HG03575 (cell line): ENCODE results near the gene PAXIP1.

ENCODE experiments used
- ATAC-seq: cut with Tn5 transposase; IDR thresholded peaks from one replicate; pipeline ENCODE4 v1.9.1; 2021; ENCODE audit not compliant: unreplicated experiment, insufficient number of reproducible peaks, low FRiP score; ENCODE audit errors: extremely low read depth

PAXIP1 gene

GRCh38 chr7:154903083-154903731 lies 99.7 kb downstream of the PAXIP1 start:
- no peak for ATAC-seq

- ATAC-seq = no peak
Observed at GRCh38 chr7:154902600-154903082, 100.3 kb downstream of the PAXIP1 start.

DNA sequence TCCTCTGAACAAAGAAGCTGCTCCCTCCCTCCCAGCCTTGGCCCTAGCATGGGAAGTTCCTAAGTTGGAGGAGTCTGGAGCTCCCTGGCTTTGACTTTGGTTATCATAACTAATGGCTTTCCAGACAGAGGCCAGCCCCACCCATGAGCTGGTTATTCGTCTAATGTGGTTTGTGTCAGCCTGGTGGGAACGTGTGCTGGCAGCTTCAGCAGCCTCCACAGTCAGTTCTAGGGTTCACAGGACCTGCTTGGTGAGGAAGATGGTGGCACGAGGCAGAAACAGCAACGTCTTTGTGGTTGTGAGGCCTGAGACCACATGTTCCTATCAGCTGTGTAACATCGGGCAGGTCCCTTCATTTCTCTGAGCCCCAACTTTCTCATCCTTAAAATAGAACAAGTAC lies 103.1 kb downstream of the PAXIP1 start:
- ATAC-seq = no peak

DNA sequence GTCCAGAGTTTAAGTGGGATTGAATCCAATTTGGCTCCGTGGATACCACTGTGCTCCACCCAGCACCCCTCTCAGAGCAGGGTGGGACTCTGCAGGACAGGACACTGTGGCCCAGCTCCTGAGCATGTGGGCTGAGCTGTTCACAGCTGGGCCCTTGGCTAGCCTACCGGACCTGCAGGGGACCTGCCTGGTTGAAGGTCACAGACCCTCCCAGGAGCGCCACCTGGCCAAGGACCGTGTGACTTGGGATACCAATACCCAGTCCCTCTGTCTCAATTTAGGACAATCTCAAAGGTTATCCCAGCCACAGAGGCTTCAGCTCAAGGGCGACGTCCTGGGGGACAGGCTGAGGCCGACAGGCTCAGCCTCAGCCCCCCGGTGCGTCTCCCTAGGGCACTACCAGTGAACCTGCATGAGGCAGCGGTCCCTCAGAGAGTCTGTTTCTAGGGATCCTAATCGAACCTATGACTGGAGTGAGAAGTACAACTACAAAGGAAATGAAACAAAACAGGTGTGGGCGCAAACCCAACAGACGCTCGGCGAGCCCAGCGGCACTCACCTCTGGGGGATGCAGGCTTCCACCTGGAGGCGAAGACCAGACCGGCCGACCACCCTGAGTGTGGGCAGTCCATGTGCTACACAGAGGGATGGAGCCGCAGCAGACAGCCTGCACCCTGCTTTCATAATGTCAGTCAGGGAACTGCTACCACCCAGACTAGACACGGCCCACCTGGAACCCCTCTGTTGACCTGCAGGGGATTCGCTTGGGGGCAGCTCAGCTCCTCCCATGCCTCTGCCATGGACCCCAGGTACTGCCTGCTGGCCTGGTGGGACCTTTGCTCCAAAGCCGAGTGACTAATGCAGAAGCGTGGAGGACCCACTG lies 103.7 kb downstream of the PAXIP1 start:
- ATAC-seq = no peak

DNA sequence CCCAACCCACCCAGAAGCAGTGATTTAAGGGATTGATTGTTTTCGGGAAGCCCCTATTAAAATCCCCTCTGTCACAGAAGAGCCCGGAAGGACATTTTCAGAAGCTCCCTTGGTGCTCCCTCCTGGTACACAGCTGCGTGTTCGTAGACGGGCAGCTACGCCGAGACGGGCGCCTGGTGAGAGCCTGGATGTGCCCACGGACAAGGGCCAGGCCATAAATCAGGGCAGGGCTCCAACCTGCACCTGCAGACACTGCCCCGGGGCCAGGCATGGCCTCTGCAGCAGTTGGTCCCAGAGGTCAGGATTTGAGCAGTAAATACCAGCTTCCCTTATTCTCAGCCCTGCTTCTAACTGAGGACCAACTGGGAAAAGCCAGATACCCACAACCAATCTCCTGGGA lies 106.8 kb downstream of the PAXIP1 start:
- ATAC-seq = no peak
